Ascending aorta (tissue), 2 donors: ENCODE data around the gene PINK1. TPM values are rescaled to one million over a fixed set of nuclear protein-coding genes. Genes with fewer than 3 reads are reported as not detected.

Experiments used
- DNase-seq, 2 donors: peaks; one replicate each; pipeline ENCODE4 v3.0.0-alpha.2; 2019; ENCODE audit warnings: low spot score in 2 of 2
- H3K27ac ChIP-seq, 2 donors: fragments of 200-600 bp; sonication (generic); one replicate each; pipeline ENCODE4 v1.5.1; 2016 to 2017; ENCODE audit warnings: mild to moderate bottlenecking in 1 of 2
- H3K27me3 ChIP-seq: fragments of 200-600 bp; sonication (generic); one replicate; pipeline ENCODE4 v1.5.1; 2017
- H3K36me3 ChIP-seq, 2 donors: fragments of 200-600 bp; sonication (generic); one replicate each; pipeline ENCODE4 v1.5.1; 2016
- H3K4me1 ChIP-seq, 2 donors: fragments of 200-600 bp; sonication (generic); one replicate each; pipeline ENCODE4 v1.5.1; 2016 to 2017; ENCODE audit warnings: mild to moderate bottlenecking in 1 of 2
- H3K4me3 ChIP-seq, 2 donors: fragments of 200-600 bp; sonication (generic); one replicate each; pipeline ENCODE4 v1.5.1; 2016 to 2017; ENCODE audit warnings: mild to moderate bottlenecking in 1 of 2
- H3K9me3 ChIP-seq, 2 donors: fragments of 200-600 bp; sonication (generic); one replicate each; pipeline ENCODE4 v1.5.1; 2016
- intact Hi-C: fragments of 100-400 bp; cut with DNase I; formaldehyde crosslinking; loops from one replicate; pipeline ENCODE4 v1.15.1; 2023
- total RNA-seq: library from RNA; depleted of rRNA; stranded (reverse); fragments of >200 nt; gene quantifications from one replicate; pipeline ENCODE4 v1.1.0, GENCODE V29; 2016
- TF ChIP-seq, protein P1 (sequence below), 3 experiments: fragments of 200-600 bp in 2 of 3; fragments of 450-650 bp in 1 of 3; sonication (generic) in 2 of 3; IDR thresholded peaks; one replicate each; pipeline ENCODE4 v1.5.1; 2016 to 2019; ENCODE audit warnings: antibody characterized with exemption in 3 of 3, mild to moderate bottlenecking in 1 of 3, moderate library complexity in 1 of 3

Gene PINK1
- total RNA-seq, 1 donor from 2014 or later = 113 TPM

GRCh38 chr1:20682571-20683236, 49.4 kb downstream of the PINK1 start:
- Histone ChIP-seq H3K4me1 (no peaks in the 10 kb centered on the region), H3K9me3 (no peaks in the 10 kb centered on the region), H3K36me3 (no peaks in the 10 kb centered on the region), H3K27me3 (no peaks in the 10 kb centered on the region), H3K27ac (no peak overlapping the region), H3K4me3 (no peak overlapping the region)
- DNase-seq = no peak
- TF ChIP-seq, protein P1, sequence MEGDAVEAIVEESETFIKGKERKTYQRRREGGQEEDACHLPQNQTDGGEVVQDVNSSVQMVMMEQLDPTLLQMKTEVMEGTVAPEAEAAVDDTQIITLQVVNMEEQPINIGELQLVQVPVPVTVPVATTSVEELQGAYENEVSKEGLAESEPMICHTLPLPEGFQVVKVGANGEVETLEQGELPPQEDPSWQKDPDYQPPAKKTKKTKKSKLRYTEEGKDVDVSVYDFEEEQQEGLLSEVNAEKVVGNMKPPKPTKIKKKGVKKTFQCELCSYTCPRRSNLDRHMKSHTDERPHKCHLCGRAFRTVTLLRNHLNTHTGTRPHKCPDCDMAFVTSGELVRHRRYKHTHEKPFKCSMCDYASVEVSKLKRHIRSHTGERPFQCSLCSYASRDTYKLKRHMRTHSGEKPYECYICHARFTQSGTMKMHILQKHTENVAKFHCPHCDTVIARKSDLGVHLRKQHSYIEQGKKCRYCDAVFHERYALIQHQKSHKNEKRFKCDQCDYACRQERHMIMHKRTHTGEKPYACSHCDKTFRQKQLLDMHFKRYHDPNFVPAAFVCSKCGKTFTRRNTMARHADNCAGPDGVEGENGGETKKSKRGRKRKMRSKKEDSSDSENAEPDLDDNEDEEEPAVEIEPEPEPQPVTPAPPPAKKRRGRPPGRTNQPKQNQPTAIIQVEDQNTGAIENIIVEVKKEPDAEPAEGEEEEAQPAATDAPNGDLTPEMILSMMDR (IDR thresholded peaks at IDR 0.05) = no peak
- intact Hi-C loops = no loop called here

DNA sequence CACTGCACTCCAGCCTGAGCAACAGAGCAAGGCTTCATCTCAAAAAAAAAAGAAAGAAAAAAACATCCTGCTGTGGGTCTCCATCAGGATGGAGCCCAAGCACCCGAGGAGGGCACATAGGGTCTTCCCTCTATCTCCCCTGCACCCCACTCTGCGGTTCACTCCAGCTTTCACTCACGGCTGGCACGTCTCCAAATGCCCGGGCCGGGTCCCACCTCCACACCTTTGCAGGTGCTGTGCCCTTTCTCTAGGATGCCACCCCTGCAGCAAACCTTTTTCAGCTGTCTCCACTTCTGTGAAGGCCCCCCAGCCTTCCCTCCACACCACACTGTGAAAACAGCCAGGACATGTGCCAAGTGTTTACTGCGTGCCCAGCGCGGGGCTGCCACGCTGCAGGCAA, 50.4 kb downstream of the PINK1 start:
- no peaks in the 10 kb centered on the region for H3K4me1 ChIP-seq
- DNase-seq = no peak
- no peak overlapping the region for H3K27ac ChIP-seq
- H3K9me3 ChIP-seq = no peaks in the 10 kb centered on the region
- H3K27me3 ChIP-seq = no peaks in the 10 kb centered on the region
- TF ChIP-seq, protein P1 (IDR thresholded peaks at IDR 0.05) = no peak
- H3K4me3 ChIP-seq = no peak overlapping the region
- H3K36me3 ChIP-seq = no peaks in the 10 kb centered on the region
- intact Hi-C loops = no loop called here

- Histone ChIP-seq H3K4me3 (no peak overlapping the region), H3K27ac (no peak overlapping the region)
- intact Hi-C loops = no loop called here
These were observed 50.9 kb downstream of the PINK1 start for GRCh38 chr1:20684050-20684620.

DNA sequence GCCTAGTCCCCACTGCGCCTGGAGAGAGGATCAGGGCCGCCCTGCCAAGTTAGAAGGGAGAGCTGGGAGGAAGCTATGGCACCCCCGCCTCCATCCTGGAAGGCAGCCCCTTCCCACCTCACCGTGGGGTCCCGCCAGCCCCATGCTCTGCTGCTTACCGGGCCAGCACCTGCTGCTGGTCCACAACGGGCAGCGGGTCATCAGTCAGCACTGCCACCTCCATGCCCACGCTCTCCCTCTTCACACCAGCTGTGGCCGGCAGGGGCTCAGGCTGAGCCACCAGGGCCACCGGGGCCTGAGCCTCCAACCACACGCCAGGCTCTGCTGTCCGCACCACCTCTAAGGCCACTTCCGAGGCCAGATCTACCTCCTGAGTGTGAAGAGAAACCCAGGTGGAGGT, 51.4 kb downstream of the PINK1 start:
- no peaks in the 10 kb centered on the region for H3K27me3 ChIP-seq
- no peaks in the 10 kb centered on the region for H3K36me3 ChIP-seq
- H3K9me3 ChIP-seq = no peaks in the 10 kb centered on the region
- H3K4me1 ChIP-seq = no peaks in the 10 kb centered on the region
- no peak for DNase-seq
- intact Hi-C loops = no loop called here
- H3K4me3 ChIP-seq = no peak overlapping the region
- peak overlapping the region in 1 of 2 donors; percentile 16 for H3K27ac ChIP-seq
- TF ChIP-seq, protein P1 (IDR thresholded peaks at IDR 0.05) = no peak

More at GRCh38 chr1:20684050-20684620, 50.9 kb downstream of the PINK1 start:
- no peak for DNase-seq
- H3K9me3 ChIP-seq = no peaks in the 10 kb centered on the region
- no peaks in the 10 kb centered on the region for H3K36me3 ChIP-seq
- TF ChIP-seq, protein P1 (IDR thresholded peaks at IDR 0.05) = no peak
- no peaks in the 10 kb centered on the region for H3K4me1 ChIP-seq
- H3K27me3 ChIP-seq = no peaks in the 10 kb centered on the region

- DNase-seq = no peak
- no peaks in the 10 kb centered on the region for H3K9me3 ChIP-seq
- TF ChIP-seq, protein P1 (IDR thresholded peaks at IDR 0.05) = no peak
- H3K36me3 ChIP-seq = no peaks in the 10 kb centered on the region
- H3K27me3 ChIP-seq = no peaks in the 10 kb centered on the region
- intact Hi-C loops = no loop called here
- no peaks in the 10 kb centered on the region for H3K4me1 ChIP-seq
- peak overlapping the region in 1 of 2 donors; percentile 45 for H3K27ac ChIP-seq
- no peak overlapping the region for H3K4me3 ChIP-seq
These were observed 51.9 kb downstream of the PINK1 start for GRCh38 chr1:20685099-20685662.
